Psoas muscle (tissue), 8 donors: Measurements from ENCODE around the gene MOCS1. TPM values are rescaled to one million over a fixed set of nuclear protein-coding genes. Genes with fewer than 3 reads are reported as not detected.

ENCODE experiments used
- ATAC-seq, 4 donors: fragments of 200-7000 bp; cut with Tn5 transposase; one replicate each; pipeline ENCODE4 v1.9.1; 2020; ENCODE audit warnings: moderate library complexity in 3 of 4, mild to moderate bottlenecking in 2 of 4
- DNase-seq, 2 donors: peaks; one replicate each; pipeline ENCODE4 v3.0.0-alpha.2; 2020
- H3K27ac ChIP-seq: fragments of 200-600 bp; one replicate; pipeline ENCODE4 v1.8.0; 2022
- H3K27me3 ChIP-seq, 3 donors: fragments of 200-600 bp in 1 of 3; one replicate each; pipeline versions ENCODE4 v1.6.1 to v1.8.0; 2013 to 2022; ENCODE audit warnings: low read length in 2 of 3, mild to moderate bottlenecking in 2 of 3, moderate library complexity in 1 of 3; ENCODE audit not compliant: insufficient read depth in 3 of 3
- H3K36me3 ChIP-seq, 2 donors: fragments of 200-600 bp in 1 of 2; one replicate each; pipeline versions ENCODE4 v1.6.1 to v1.8.0; 2013 to 2022; ENCODE audit warnings: low read depth in 1 of 2, mild to moderate bottlenecking in 1 of 2, moderate library complexity in 1 of 2; ENCODE audit not compliant: insufficient read depth in 1 of 2
- H3K4me1 ChIP-seq: fragments of 200-600 bp; one replicate; pipeline ENCODE4 v1.8.0; 2022
- H3K4me3 ChIP-seq: fragments of 200-600 bp; one replicate; pipeline ENCODE4 v1.8.0; 2022; ENCODE audit warnings: mild to moderate bottlenecking
- H3K9me3 ChIP-seq: fragments of 200-600 bp; one replicate; pipeline ENCODE4 v1.8.0; 2022
- WGBS, 3 donors: extraction: QIAGEN DNeasy Blood & Tissue Kit; methylation state at CpG; one replicate each; pipeline versions ENCODE4 v1.1.6 to v1.1.7; 2013; 5-methylcytosine and 5-hydroxymethylcytosine counted together
- intact Hi-C, 2 donors: fragments of 100-400 bp; cut with DNase I; formaldehyde crosslinking; loops; one replicate each; pipeline versions ENCODE4 v1.11.0 to v1.14.2; 2022
- polyA plus RNA-seq, 3 donors: library from polyadenylated mRNA; stranded (reverse); fragments of 200-250 nt; gene quantifications; one replicate each; pipeline ENCODE4 v1.2.3, GENCODE V29; 2013
- total RNA-seq, 4 donors: library from RNA; stranded (reverse); fragmentation: NEBNext Ultra II Directional in 2 of 4; extraction: Animal tissue kit (Norgen Biotek cat#: 25700) in 2 of 4; gene quantifications; one replicate each; pipeline versions ENCODE4 v1.2.1 to v1.2.4, GENCODE V29; 2021 to 2023
- TF ChIP-seq, protein P1 (sequence below): fragments of 200-600 bp; IDR thresholded peaks from one replicate; pipeline ENCODE4 v1.8.0; 2022; ENCODE audit warnings: antibody characterized with exemption
- donor health status: healthy with polysubstance abuse.
- donor health status: DM: no; HTN: no; CAD: no; lungs with moderate emphysema.
- donor health status: Bipolar disorder and iron deficiency.
- donor health status: healthy.
- donor health status: DM: yes; HTN: yes; CAD: no.
- donor health status: DM: no; HTN: no; CAD: no.
- donor health status: DM: no; HTN: no; CAD: no.
- donor health status: DM: yes; HTN: yes; CAD: no.

MOCS1 gene
- total and polyA plus RNA-seq, 7 donors: 17.3 to 44.2 (median 32.5) TPM

GRCh38 chr6:39901670-39902069 lies 32.6 kb downstream of the MOCS1 start:
- Histone ChIP-seq H3K4me1 (no peaks in the 10 kb centered on the region), H3K27ac (peak overlapping the region; percentile 4), H3K9me3 (no peaks in the 10 kb centered on the region), H3K36me3 (peaks cover 2 to 80% of the 10 kb centered on the region in 2 donors), H3K27me3 (no peaks in the 10 kb centered on the region), H3K4me3 (no peak overlapping the region)
- no peak for DNase-seq
- intact Hi-C loops: no loop called here
- peak in 1 of 4 donors; percentile 12 for ATAC-seq
- TF ChIP-seq, protein P1, sequence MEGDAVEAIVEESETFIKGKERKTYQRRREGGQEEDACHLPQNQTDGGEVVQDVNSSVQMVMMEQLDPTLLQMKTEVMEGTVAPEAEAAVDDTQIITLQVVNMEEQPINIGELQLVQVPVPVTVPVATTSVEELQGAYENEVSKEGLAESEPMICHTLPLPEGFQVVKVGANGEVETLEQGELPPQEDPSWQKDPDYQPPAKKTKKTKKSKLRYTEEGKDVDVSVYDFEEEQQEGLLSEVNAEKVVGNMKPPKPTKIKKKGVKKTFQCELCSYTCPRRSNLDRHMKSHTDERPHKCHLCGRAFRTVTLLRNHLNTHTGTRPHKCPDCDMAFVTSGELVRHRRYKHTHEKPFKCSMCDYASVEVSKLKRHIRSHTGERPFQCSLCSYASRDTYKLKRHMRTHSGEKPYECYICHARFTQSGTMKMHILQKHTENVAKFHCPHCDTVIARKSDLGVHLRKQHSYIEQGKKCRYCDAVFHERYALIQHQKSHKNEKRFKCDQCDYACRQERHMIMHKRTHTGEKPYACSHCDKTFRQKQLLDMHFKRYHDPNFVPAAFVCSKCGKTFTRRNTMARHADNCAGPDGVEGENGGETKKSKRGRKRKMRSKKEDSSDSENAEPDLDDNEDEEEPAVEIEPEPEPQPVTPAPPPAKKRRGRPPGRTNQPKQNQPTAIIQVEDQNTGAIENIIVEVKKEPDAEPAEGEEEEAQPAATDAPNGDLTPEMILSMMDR: no peak
- WGBS, 3 donors: 76 to 81% (median 79%) methylated on average over 17 to 19 of the region's 19 CpGs

- Histone ChIP-seq H3K4me1 (no peaks in the 10 kb centered on the region), H3K27ac (peak overlapping the region; percentile 4), H3K9me3 (no peaks in the 10 kb centered on the region), H3K27me3 (no peaks in the 10 kb centered on the region), H3K36me3 (peaks cover 0 to 80% of the 10 kb centered on the region in 2 donors), H3K4me3 (no peak overlapping the region)
- intact Hi-C loops: no loop called here
- 75 to 84% (median 76%) methylated on average over 10 of the region's 10 CpGs for WGBS, 3 donors
- DNase-seq: no peak
- TF ChIP-seq, protein P1: no peak
- ATAC-seq: peak in 2 of 4 donors; percentile 3 to 12
Observed at GRCh38 chr6:39901116-39901655, 33.1 kb downstream of the MOCS1 start.

GRCh38 chr6:39899554-39900295 lies 34.5 kb downstream of the MOCS1 start:
- peaks cover 0 to 77% of the 10 kb centered on the region in 2 donors for H3K36me3 ChIP-seq
- no peak overlapping the region for H3K4me3 ChIP-seq
- no peaks in the 10 kb centered on the region for H3K27me3 ChIP-seq
- intact Hi-C loops: no loop called here
- no peaks in the 10 kb centered on the region for H3K9me3 ChIP-seq
- no peak overlapping the region for H3K27ac ChIP-seq
- DNase-seq (no peak), ATAC-seq (no peak)
- TF ChIP-seq, protein P1: no peak
- WGBS, 3 donors: 82 to 88% (median 86%) methylated on average over 10 of the region's 10 CpGs
- no peaks in the 10 kb centered on the region for H3K4me1 ChIP-seq

- no peaks in the 10 kb centered on the region for H3K9me3 ChIP-seq
- 86 to 96% (median 93%) methylated on average over 4 of the region's 4 CpGs for WGBS, 3 donors
- intact Hi-C loops: no loop called here
- no peaks in the 10 kb centered on the region for H3K4me1 ChIP-seq
- TF ChIP-seq, protein P1: no peak
- no peaks in the 10 kb centered on the region for H3K27me3 ChIP-seq
- peaks cover 0 to 72% of the 10 kb centered on the region in 2 donors for H3K36me3 ChIP-seq
- DNase-seq: no peak
- no peak overlapping the region for H3K27ac ChIP-seq
- no peak for ATAC-seq
- no peak overlapping the region for H3K4me3 ChIP-seq
Observed at GRCh38 chr6:39898625-39899024, 35.6 kb downstream of the MOCS1 start.
